NCI-H187 treated with DMSO at 0.1 percent for 48 hours (cell line): Measurements from ENCODE around the gene PXDN.
A peak's percentile ranks its signal among the peaks of the same experiment; 100 is the strongest.
"Not testable (repeated sequence)": the region's sequence is repeated elsewhere in the genome, so short reads cannot be mapped to it uniquely, and the experiment has no call there.

Experiments
- DNase-seq: peaks from one replicate; lab custom pipeline; 2025; lab: John Stamatoyannopoulos, UW

PXDN gene

GRCh38 chr2:1722692-1723091 is 21.6 kb downstream of the PXDN start:
- no peak for DNase-seq

GRCh38 chr2:1721706-1722646 is 22.3 kb downstream of the PXDN start:
- no peak for DNase-seq

GRCh38 chr2:1718339-1719220 is 25.7 kb downstream of the PXDN start:
- DNase-seq = no peak

GRCh38 chr2:1717113-1717512 is 27.2 kb downstream of the PXDN start:
- DNase-seq = no peak

GRCh38 chr2:1716441-1716840 is 27.9 kb downstream of the PXDN start:
- DNase-seq = no peak

- not testable (repeated sequence) for DNase-seq
These were observed 28.4 kb downstream of the PXDN start for GRCh38 chr2:1716014-1716305.

DNA sequence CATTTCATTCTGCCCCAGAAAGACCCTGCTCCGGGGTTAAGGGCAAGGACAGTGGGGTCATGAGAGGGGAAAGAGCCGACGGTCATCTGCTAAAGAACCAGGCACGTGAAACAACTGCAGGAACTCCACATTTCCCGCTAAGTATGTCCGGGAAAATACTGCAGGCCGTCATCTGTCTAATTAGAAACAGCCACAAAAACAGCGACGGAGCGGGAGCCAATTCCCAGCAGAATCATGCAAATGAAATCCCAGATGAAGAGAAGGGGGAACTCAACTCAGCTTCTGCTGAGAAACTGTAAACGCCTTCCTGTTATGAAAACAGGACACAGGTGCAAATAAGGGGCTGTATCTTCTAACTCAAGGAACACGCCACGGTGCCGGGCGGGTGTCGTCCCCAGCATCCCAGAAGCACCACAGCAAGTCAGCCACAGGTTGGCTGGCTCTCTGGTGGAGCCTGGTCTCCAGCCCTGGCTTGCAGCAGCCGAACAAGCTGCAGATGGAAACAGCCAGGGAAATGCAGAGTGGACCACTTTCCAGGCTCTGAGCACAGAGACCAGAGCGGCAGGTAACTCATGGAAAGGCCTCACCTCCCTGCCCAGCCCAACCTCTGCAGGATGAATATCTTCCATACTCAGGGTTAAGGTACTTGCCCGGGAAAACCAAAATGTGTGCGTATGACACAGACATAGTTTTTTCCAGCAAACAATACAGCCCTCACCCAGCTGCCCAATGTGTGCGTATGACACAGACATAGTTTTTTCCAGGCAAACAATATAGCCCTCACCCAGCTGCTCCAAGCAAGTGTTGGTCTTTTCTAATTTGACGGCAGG is 28.9 kb downstream of the PXDN start:
- no peak for DNase-seq

GRCh38 chr2:1714291-1715064 is 29.8 kb downstream of the PXDN start:
- DNase-seq = no peak

- no peak for DNase-seq
These were observed 30.5 kb downstream of the PXDN start for GRCh38 chr2:1713839-1714236.

DNA sequence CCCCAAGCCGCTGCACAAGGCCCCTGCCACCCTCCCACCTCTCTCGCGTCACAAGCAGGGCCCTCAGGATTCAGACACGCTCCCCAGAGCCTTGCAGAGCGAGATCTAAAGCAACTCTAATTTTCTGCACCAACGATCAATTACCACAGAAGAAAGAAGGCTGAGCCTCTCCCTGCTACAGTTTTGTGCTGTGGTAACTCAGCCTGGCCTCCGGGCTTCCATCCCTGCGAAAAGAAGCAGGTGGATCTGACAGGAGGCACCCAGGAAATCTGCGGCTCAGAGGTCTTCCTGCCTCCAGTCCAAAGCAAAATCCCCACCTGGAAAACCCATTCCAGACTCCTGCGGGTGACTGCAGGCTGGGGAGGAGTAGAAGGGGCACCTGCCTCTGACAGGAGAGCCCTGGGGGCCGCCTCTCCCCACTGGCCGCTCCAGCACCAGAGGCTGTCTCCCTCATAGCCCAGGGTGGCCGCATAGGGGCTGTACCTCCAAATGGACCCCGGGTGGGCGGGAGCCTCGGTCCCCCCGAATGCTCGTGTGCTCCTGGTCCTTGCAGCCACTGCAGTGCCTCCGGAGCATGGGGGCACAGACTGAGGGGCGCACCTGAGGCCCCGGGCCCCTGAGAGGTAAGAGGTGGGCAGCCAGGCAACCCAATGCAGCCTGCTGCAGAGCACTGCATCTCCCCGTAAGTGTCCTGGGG is 31.0 kb downstream of the PXDN start:
- DNase-seq = no peak

DNA sequence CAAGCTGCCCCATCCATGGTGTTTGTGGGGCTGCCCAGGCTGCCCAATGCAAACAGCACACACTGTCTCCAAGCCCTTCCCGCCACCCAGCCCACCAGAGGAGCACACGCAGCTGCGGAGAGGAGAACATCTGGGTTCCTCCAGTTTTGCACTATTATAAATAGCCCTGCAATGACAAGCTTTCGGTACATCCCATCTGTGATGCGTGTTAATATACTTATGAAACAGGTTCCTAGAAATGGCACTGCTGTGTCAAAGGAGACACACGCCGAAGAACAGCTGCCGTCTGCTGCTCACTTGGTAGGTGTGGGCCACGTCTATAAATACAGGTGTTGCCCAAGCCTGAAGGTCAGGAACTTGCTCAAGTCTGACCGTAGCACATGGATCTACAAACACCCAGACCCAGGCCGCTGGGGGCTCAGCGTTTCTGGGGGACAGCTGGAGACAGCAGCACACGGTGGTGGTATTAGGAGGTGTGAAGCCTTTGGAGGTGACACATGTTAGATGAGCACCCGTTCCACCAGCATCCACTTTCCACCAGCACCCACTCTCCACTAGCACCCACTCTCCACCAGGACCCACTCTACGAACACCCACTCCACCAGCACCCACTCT is 34.3 kb downstream of the PXDN start:
- DNase-seq = no peak

DNA sequence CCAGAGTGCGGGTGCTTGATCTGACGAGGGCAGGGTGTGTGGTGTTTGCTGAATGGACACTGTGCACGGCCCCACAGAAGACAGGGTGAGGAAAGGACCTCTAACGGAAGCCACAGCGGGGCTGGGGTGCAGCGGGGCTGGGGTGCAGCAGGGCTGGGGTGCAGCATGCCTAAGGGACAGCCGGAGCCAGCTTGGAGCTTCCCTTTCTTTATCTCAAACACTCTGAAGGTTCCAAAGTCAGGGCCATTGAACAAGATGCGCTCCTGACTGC is 35.0 kb downstream of the PXDN start:
- no peak for DNase-seq

DNA sequence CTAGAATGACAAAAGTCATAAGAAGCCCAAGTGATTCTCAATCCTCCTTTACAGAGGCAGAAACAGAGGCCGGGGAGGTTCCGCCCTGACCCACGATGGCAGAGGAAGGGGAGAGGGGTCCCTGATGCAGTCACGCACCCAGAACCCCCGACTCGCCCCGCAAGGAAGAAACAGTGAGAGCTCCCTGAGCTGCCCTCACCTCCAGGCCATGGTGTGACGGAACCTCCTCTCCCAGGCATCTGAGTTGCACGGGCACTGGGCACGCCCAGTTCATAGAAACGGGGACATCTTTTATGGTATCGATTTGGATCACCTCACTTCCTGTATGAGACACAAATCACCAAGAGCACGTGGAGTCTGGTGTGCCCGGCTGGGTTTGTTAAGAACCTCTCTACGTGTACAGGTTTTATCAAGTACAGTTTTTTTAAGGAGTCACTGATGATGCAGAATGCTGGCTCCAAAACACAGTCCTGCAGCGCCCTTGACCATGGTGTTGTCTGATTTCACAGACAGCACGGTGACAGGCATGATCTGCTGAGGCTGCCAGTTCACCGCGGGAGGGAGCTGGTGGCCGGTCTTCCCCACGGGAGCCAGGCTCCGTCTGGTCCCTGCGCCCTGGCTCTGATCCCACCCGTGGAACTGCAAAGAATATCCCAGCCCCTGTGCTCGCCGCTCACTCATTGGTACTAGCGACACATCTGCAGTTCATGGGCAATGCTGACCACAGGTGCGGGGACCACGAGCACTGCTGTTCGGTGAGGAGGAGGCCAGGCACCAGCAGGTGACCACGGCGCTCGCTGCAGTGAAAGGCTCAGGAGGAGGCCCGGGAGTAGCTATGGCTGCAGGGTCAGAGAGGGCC is 35.6 kb downstream of the PXDN start:
- DNase-seq = no peak

DNA sequence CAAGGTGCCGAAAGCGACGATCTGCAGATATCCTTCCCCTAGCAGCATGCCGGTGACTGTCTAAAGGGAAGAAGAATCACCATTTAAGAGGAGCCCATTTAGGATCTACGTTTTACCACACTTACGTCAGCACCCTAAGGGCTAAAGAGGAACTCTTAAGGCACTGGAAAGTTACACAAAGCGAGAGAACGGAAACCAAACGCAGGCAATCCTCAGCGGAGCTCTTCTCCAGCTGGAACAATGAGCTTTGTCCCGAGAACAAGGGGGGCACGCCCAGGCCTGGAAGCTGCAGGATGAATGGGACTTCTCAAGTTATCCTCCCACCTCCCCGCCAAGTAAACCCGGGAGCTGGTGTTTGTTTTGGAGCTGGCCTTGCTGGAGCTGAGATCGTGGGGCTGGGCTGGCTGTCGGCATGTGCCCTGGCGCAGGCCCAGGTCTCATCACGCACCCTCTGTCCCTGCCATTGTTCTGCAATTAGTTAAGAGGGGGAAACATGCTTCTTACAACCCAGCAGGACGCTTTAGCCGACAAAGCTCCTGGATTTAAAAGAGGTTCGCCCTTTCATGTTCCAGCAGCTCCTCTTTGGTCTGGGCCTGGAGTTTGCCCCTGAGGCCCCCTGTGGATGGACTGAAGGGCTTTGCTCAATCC is 36.4 kb downstream of the PXDN start:
- peak; percentile 60 for DNase-seq

- DNase-seq = not testable (repeated sequence)
These were observed 38.0 kb downstream of the PXDN start for GRCh38 chr2:1706089-1706841.

DNA sequence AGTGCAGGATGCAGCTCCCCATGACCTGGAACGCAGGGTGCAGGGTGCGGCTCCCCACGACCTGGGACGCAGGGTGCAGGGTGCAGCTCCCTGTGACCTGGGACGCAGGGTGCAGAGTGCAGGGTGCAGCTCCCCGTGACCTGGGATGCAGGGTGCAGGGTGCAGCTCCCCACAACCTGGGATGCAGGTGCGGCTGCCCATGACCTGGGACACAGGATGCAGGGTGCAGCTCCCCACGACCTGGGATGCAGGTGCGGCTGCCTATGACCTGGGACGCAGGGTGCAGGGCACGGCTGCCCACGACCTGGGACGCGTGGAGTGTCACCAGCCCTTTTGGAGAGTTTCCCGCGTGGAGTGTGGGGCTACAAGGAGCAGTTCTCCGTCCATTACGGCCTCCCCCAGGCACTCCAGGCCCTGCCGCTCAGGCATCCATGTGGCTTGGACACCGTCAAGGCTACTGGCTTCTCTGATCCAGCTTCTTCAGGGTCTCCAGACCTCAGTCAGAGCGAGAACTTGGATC is 38.7 kb downstream of the PXDN start:
- no peak for DNase-seq

- no peak for DNase-seq
These were observed 39.4 kb downstream of the PXDN start for GRCh38 chr2:1704631-1705556.
